GM19452 (cell line): ENCODE data around the gene CDRT15L2.
"Not testable (repeated sequence)": the region's sequence is repeated elsewhere in the genome, so short reads cannot be mapped to it uniquely, and the experiment has no call there.

ENCODE experiments used
- ATAC-seq: cut with Tn5 transposase; IDR thresholded peaks from one replicate; pipeline ENCODE4 v1.9.1; 2021; ENCODE audit not compliant: unreplicated experiment

The CDRT15L2 gene

DNA sequence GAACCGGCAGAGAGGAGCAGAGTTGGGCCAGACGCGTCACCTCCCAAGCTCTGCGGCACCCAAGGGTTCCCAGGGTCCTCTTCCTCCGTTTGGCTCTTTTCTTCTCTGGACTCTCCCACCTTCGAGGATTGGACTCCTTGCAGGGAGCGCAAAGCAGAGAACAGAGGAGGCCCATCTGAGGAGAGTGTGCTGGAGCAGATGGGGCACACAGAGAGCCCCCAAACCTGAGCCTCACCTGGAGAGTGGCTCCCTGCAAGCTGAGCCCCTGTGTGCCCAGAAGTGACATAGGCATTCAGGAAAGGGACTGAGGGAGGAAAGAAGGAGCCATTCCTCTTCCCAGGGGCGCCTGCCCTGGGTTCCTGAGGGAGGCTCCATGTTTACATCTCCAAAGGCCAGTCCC lies 6.3 kb upstream of the CDRT15L2 start:
- not testable (repeated sequence) for ATAC-seq

GRCh38 chr17:20575071-20575470 lies 4.5 kb upstream of the CDRT15L2 start:
- ATAC-seq, result not testable (repeated sequence)

DNA sequence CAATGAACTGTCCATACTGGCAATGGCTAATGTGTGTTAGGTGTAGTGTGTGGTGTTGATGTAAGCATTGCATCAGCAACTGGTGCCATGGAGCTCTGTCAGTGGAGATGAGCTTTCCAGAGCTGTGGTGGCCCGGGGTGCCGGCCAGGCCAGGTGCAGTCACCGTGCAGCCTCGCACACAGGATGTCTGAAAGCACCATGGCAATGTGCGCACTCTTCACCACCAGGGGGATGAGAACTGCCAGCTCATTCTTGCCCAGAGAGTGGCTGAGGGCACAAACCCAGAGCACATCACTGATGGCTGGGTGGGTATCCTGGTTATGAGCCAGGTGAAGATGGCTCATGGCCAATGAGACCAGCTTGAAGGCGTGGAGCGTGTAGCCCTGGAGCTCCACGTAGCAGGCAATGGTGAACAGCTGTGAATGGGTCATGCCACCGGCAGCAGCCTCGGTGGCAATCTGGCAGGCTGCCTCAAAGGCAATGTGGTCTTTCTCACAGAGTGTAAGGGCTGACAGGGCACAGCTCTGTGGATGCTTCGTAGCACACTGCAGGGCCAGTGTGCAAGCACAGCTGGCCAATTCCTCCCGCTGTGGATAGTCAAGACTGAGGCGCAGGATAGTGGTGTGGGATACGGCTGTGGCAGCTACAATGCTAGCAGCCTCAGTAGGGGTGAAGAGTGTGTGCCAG lies 4.5 kb downstream of the CDRT15L2 start:
- not testable (repeated sequence) for ATAC-seq

GRCh38 chr17:20588744-20589453 lies 9.4 kb downstream of the CDRT15L2 start:
- not testable (repeated sequence) for ATAC-seq

DNA sequence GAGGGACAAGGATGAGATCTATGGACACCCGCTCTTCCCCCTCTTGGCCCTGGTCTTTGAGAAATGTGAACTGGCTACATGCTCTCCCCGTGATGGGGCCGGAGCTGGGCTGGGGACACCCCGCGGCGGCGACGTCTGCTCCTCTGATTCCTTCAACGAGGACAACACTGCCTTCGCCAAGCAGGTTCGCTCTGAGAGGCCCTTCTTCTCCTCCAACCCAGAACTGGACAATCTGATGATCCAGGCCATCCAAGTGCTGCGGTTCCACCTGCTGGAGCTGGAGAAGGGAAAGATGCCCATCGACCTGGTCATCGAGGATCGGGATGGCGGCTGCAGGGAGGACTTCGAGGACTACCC lies 9.9 kb downstream of the CDRT15L2 start:
- ATAC-seq, result not testable (repeated sequence)

DNA sequence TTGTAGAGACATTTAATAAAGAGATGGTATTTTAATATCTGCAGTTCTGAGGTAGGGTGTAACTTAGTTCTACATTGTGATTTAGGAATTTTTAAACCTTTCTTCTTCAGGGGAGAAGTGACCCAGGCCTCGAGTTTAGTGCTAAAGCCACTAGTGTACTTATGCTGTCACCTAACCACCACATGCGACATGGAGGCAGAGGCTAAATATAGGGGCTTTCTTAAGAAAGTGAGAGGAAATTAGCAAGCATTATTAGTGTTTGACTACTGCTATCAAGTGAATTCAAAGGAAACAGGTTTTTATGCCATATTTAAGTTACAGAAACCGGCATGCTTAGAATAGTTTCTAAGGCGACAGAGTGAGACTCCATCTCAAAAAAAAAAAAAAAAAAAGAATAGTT lies 11.5 kb downstream of the CDRT15L2 start:
- not testable (repeated sequence) for ATAC-seq

DNA sequence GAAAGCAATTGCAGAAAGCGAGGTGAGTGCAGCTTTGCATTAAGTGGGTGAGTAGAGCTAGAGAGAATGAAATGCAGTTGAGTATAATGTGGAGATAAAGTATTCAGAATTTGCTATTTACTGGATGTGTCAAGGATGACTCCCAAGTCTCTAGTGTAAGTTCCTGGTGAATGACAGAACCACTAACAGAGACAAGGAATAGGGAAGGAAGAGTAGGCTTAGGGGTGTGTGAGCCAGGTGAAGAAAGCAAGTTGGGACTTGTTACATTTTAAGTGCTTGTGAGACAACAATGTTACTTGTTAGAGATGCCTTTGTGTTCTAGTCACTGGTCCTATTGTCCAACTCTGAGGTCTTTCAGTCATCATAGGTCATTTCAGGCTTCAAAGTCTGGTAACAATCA lies 26.0 kb downstream of the CDRT15L2 start:
- not testable (repeated sequence) for ATAC-seq

GRCh38 chr17:20609490-20609889 lies 30.0 kb downstream of the CDRT15L2 start:
- ATAC-seq, result not testable (repeated sequence)

- no peak for ATAC-seq
Measured at GRCh38 chr17:20611309-20611708, 31.8 kb downstream of the CDRT15L2 start.

DNA sequence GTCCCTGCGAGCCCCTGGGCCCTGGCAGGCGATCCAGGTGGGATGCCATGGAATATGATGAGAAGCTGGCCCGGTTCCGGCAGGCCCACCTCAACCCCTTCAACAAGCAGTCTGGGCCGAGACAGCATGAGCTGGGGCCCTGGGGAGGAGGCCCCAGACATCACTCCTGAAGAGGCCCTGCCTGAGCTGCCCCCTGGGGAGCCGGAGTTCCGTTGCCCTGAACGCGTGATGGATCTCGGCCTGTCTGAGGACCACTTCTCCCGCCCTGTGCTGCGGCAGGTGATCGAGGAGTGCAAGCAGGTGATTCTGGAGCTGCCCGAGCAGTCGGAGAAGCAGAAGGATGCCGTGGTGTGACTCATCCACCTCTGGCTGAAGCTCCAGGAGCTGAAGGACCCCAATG lies 33.1 kb downstream of the CDRT15L2 start:
- no peak for ATAC-seq

- no peak for ATAC-seq
Measured at GRCh38 chr17:20613248-20613647, 33.7 kb downstream of the CDRT15L2 start.

DNA sequence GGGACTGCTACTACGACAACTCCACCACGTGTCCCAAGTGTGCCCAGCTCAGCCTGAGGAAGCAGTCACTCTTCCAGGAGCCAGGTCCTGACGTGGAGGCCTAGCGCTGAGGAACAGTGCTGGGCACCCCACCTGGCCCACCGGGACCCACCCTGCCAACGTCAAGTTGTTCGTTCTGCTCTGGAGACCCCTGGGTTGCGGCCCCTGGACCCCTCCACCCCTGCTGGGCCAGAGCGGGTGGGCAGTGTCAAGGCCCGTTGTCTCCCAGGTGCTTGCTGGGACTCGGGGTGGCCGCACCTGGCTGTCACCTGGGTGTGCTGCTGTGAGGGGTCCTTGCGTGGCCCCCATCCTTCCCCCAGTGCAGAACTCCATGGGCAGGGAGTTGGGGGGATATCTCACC lies 34.4 kb downstream of the CDRT15L2 start:
- ATAC-seq, result no peak

- ATAC-seq, result not testable (repeated sequence)
Measured at GRCh38 chr17:20615461-20615860, 35.9 kb downstream of the CDRT15L2 start.
